Fibroblast of upper back skin (primary cell): ENCODE results near the gene SLC18A3.

Experiments
- DNase-seq: peaks from one replicate; pipeline ENCODE4 v3.0.0-alpha.2; 2013

The SLC18A3 gene

DNA sequence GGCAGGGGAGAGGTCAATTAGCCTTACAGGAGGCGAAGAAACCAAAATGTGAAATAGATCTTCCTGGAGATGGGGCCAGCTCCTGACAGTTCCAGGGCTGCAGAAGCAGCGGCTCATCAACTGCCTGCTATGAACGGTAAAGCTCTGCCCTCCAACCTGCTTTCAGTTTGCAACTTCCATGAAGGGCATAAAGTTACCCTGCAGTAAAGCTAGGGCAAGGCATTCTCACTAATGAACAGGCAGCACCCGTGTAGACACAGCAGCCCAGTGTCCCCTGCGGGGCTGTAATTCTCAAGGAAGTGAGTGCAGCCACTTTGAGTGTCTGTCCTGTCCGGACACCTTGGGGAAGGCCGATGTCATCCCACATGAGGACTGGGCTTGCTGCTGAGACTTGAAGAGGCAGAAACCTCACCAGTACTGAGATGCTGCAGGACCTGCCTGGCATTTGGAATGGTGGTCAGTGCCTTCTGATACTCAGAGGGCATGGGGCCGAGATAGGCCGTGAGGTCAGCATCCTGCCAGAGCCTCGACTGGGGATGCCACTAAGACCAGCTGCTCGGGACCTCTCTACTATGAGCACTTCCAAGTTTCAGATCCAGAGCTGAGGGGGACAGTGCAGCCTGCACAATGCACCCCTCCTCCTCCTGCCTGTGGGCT is 43.3 kb downstream of the SLC18A3 start:
- DNase-seq: no peak

DNA sequence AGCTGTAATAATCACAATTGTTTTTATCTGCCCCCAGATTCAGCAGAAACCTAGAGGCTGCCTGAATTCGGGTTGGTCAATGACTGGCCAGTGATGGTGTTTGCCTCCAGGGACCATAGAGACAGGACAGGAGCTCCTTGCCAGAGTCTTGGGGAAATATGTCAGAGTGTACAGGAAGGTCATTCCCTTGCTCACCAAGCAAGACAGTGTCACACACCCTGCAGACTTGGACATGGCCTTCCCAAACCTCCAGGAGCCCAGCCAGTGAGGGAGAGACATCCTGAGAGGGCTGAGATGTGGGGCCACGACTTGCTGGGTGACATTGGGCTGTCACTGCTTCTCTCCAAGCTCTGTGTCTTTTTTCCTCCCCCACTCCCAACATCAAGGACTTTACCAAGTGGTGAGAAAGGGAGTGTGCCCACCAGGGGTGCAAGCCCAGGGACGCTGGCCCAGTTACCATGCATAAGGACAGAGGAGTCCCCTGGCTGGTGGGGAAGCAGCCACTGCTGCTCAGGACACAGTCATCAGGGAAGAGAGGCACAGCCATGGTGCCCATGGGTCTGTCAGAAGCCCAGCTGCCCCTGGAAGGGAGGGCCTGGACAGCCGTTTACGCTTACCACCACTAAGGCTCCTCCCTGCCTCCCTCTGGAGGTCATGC is 44.1 kb downstream of the SLC18A3 start:
- no peak for DNase-seq

DNA sequence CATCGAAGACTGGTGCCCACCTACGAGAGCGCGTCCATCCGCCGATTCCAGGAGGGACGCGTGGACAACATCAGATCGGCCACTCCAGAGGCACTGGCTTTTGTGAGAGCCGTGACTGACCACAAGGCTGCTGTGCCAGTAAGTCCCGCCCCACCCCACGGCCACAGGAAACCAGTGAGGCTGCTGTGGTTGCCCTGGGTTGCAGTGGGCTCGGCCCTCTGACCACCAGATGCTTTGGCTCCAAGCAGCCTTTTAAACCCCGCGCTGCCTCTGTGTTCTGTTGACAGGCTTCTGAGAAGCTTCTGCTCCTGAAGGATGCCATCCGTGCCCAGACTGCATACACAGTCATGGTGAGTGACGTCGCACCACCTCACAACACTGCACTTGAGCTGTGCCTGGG is 45.0 kb downstream of the SLC18A3 start:
- DNase-seq: no peak

DNA sequence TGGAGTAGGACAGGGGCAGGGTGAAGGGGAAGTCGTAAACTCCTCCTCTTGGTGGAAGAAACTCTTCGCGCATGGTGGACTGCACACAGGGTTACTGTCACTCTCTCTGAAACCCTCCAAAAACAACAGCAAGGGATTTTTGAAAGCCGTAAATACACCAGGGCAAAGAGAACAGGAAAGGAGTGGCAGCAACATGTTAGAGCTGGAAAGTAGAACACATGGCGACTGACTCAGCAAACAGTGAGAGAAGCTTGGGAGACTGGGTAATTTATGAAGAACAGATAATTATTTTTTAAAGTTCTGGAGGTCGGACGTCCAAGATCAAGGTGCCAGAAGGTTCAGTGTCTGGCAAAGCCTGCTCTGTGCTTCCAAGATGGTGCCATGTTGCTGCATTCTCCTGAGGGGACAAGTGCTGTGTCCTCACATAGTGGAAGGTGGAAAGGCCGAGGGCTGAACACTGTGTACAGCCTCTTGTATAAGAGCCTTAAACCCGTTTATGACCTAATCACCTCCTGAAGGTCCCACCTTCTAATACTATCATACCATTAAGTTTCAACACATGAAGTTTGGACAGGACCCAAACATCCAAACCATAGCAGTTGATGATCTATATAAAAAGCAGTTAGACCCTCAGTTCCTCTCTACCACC is 46.9 kb downstream of the SLC18A3 start:
- no peak for DNase-seq

DNA sequence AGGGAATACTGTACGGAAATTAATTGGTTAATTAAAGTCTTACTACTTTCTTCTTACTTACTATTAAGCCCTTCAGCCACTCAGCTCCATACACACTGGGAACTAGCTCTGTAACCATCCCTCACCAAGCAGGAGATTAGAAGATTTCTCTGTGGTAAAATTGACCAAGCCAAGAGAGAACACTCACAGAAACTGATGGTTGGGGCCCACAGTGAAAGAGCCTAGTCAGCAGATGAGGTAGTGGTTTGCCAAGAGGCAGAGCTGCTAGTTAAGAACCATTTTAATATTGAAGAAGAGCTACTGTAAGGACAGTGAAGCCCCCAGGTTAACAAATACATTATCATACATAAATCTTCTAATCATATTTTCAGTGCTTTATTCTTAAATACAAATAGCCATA is 47.5 kb downstream of the SLC18A3 start:
- DNase-seq: no peak

DNA sequence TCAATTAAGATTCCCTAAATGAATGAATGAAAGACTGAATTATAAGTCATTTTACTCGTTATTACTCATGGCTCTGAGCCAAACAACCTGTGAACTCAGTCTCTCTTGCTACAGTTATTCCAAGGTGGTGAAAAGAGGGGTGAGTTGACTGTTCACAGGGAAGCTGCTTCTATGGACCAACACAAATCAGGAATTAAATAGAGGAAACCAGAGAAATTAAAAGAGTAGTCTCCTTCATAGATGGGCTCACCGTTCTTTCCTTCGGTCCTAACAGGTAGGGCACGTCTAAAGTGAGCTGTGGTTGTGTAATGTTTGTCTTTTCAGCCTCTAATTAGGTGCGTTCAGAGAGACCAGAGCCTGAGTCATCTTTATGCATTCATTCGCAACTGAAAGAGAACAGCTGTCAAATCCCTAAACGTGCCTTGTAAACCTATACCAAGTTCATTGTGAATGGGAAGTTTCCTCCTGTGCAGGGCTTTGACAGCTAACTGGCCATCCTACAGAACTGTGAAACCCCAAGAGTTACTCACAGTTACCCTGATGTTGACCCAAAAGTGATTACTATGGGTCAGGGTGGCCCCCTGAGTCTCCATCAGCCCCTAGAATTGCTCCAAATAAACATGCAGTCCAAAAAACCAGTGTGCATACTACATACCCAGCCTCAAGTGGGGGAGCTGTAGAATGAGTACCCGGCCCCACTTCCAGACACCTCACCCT is 51.2 kb downstream of the SLC18A3 start:
- no peak for DNase-seq
